ENCODE data around the gene ABCC5. TPM values are rescaled to one million over a fixed set of nuclear protein-coding genes. Genes with fewer than 3 reads are reported as not detected.

Gene ABCC5
- total and polyA plus RNA-seq, 2 experiments from 2014 or later, result 68.8 to 92.0 TPM

DNA sequence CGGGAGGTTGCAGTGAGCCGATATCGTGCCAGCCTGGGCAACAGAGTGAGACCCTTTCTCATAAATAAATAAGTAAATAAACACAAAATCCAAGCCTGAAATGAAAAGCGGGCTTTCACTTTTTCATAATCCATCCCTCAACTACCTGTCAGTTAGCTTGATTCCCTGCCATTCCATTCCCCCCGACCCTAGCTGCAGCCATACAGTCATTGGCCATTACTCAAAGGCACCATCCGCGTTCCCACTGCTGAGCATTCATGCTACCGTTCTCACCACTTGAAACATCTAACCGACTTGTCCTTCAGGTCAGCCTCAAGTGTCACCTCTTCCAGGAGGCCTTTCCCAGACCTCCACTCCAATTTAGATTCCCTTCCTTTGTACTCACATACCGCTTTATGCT, 131.9 kb downstream of the ABCC5 start:
- Histone ChIP-seq H3K36me3 (no peaks in the 10 kb centered on the region), H3K4me3 (no peak overlapping the region), H3K9me3 (ENCODE audit: low read depth) (no peaks in the 10 kb centered on the region), H3K27ac (no peak overlapping the region), H3K27me3 (peaks cover 19% of the 10 kb centered on the region), H3K4me1 (ENCODE audit: low read depth) (peaks cover 12% of the 10 kb centered on the region)
- TF ChIP-seq, protein P1, sequence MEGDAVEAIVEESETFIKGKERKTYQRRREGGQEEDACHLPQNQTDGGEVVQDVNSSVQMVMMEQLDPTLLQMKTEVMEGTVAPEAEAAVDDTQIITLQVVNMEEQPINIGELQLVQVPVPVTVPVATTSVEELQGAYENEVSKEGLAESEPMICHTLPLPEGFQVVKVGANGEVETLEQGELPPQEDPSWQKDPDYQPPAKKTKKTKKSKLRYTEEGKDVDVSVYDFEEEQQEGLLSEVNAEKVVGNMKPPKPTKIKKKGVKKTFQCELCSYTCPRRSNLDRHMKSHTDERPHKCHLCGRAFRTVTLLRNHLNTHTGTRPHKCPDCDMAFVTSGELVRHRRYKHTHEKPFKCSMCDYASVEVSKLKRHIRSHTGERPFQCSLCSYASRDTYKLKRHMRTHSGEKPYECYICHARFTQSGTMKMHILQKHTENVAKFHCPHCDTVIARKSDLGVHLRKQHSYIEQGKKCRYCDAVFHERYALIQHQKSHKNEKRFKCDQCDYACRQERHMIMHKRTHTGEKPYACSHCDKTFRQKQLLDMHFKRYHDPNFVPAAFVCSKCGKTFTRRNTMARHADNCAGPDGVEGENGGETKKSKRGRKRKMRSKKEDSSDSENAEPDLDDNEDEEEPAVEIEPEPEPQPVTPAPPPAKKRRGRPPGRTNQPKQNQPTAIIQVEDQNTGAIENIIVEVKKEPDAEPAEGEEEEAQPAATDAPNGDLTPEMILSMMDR (IDR thresholded peaks at IDR 0.05; ENCODE audit: low read depth, low read length), result no peak
- DNase-seq (ENCODE audit: low read depth in 1 of 2, low spot score in 1 of 2), result no peak

DNA sequence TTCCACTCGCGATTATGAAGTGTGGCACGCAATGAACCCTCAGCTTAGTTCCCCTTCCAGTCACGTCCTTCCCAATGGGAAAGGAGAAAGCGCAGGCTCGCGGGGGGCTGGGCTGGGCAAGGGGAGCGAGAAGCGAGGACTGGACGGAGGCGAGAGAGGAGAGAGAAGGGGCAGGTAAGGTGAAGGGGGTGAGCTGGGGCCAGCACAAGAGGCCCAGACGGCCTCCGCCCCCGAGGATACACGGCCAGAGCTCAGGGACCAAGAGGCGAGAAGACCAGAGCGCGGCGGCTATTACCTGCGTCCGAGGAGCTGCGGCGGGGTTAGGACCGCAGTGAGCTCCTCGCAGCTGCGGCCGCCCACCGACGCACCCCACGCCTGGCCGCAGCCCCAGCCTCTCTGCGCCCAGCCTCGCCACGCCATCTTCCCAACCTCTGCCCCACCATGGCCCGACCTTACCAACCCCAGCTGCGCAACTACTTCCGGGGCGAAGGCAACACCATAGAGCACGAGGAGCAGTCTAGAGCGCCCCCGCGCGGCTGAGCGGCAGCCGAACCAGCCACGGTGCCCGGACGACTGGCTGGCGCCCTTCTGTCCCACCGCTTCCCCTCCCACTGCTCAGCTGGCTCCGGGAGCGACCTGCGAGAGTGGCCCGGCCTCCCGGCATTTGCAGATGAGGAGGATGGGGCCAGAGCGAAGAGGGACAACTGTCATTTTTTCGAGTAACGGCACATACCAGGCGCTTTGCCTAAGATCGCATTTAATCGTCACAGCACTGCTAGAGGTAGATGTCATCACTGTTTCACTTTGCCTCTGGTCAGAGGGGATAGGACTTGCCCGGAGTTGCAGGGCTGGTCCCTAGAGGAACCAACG, 133.0 kb downstream of the ABCC5 start, which contains the start of gene PARL:
TSS of gene PARL (minus strand) at position 454 of the 870 bp plus-strand sequence. CDS start at position 420, 34 bp downstream.
- H3K4me3 ChIP-seq, result peak within 1 kb of the TSS; percentile 80
- TF ChIP-seq, protein P1 (IDR thresholded peaks at IDR 0.05; ENCODE audit: low read depth, low read length), result peak; percentile 94
- DNase-seq (ENCODE audit: low read depth in 1 of 2, low spot score in 1 of 2), result peak; percentile 93 to 96
- peaks cover 19% of the 10 kb centered on the region for H3K27me3 ChIP-seq
- H3K4me1 ChIP-seq (ENCODE audit: low read depth), result peaks cover 12% of the 10 kb centered on the region
- peak within 1 kb of the TSS; percentile 54 for H3K27ac ChIP-seq
- H3K9me3 ChIP-seq (ENCODE audit: low read depth), result no peaks in the 10 kb centered on the region
- no peaks in the 10 kb centered on the region for H3K36me3 ChIP-seq

DNA sequence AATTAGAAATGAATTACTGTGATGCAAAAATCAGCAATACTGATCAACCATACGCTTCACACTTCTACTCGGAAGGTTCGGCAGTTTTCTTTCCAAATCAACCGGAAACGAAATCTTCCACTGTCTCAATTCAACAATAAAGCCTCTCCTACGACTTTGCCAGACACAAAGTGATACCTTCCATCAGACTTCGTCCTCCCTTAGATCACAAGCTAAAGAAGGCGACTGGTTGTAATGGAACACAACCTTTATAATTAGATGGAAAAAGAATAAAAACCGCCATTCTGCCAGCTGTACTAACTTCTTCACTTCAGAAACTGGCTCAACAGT, 133.6 kb downstream of the ABCC5 start:
- peak overlapping the region; percentile 54 for H3K27ac ChIP-seq
- no peaks in the 10 kb centered on the region for H3K36me3 ChIP-seq
- peak overlapping the region; percentile 80 for H3K4me3 ChIP-seq
- peaks cover 12% of the 10 kb centered on the region for H3K4me1 ChIP-seq (ENCODE audit: low read depth)
- H3K9me3 ChIP-seq (ENCODE audit: low read depth), result no peaks in the 10 kb centered on the region
- TF ChIP-seq, protein P1 (IDR thresholded peaks at IDR 0.05; ENCODE audit: low read depth, low read length), result no peak
- no peak for DNase-seq (ENCODE audit: low read depth in 1 of 2, low spot score in 1 of 2)
- peaks cover 19% of the 10 kb centered on the region for H3K27me3 ChIP-seq

DNA sequence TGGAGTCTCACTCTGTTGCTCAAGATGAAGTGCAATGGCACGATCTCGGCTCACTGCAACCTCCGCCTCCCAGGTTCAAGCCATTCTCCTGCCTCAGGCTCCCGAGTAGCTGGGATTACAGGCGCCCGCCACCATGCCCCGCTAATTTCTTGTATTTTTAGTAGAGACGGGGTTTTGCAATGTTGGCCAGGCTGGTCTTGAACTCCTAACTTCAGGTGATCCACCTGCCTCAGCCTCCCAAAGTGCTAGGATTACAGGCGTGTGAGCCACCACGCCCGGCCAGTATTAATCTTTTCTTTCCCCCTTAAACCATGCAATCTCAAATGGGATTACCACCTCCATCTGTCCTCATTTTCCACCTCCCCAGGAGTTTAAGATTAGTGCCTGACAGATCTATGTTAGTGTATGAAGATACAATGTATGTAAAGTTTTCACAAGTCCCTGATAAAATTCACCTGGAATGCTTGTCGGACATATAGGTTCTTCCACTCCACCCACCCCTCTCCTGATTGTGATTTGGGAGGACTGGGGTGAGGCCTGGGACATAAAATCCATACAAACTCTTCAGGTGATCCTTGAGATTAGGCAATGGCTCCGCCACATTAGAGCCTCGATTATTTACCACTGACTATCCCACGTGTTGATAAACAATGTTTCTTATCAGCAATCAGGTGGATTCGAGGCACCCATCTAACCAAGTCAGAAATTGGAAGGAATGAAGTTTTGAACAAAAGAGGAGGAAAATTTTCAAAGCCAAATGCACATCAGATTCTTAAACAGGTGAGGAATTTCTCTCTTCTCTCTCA, 134.2 kb downstream of the ABCC5 start:
- no peak for DNase-seq (ENCODE audit: low read depth in 1 of 2, low spot score in 1 of 2)
- Histone ChIP-seq H3K9me3 (ENCODE audit: low read depth) (no peaks in the 10 kb centered on the region), H3K27ac (no peak overlapping the region), H3K36me3 (no peaks in the 10 kb centered on the region), H3K4me1 (ENCODE audit: low read depth) (peaks cover 12% of the 10 kb centered on the region), H3K27me3 (peaks cover 13% of the 10 kb centered on the region), H3K4me3 (peak overlapping the region; percentile 80)
- TF ChIP-seq, protein P1 (IDR thresholded peaks at IDR 0.05; ENCODE audit: low read depth, low read length), result no peak

DNA sequence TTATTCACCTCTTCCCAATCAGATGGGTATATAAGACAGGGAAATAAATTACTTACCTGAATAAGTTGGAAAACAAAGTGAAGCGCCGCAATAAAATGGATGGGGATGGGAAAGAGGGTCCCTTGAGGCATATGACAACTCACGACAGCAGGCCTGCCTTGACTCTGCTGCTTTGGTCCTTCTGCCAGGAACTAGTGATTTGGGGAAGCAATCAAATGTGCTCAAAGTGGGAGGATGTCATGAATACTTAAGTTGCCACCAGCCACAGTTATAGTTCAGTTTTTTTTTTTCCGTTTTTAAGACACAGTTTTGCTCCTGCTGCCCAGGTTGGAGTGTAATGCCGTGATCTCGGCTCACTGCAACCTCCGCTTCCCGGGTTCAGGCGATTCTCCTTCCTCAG, 137.6 kb downstream of the ABCC5 start:
- Histone ChIP-seq H3K27ac (no peak overlapping the region), H3K27me3 (no peaks in the 10 kb centered on the region), H3K4me1 (ENCODE audit: low read depth) (peaks cover 12% of the 10 kb centered on the region), H3K9me3 (ENCODE audit: low read depth) (no peaks in the 10 kb centered on the region), H3K36me3 (peaks cover 2% of the 10 kb centered on the region), H3K4me3 (no peak overlapping the region)
- DNase-seq (ENCODE audit: low read depth in 1 of 2, low spot score in 1 of 2), result no peak
- TF ChIP-seq, protein P1 (IDR thresholded peaks at IDR 0.05; ENCODE audit: low read depth, low read length), result no peak

Measured in cardiac muscle cell (in vitro differentiated cells and primary cell).